NCI-H1417 (cell line): ENCODE results near the gene PPP1R13B.
"Not testable (repeated sequence)": the region's sequence is repeated elsewhere in the genome, so short reads cannot be mapped to it uniquely, and the experiment has no call there.

ENCODE experiments used
- DNase-seq, 3 experiments: peaks; one replicate each; lab custom pipeline; 2025; lab: John Stamatoyannopoulos, UW

PPP1R13B gene

GRCh38 chr14:103698380-103699260 lies 148.8 kb downstream of the PPP1R13B start:
- peak in 1 of 3 experiments; percentile 39 for DNase-seq

GRCh38 chr14:103697603-103698379 lies 149.6 kb downstream of the PPP1R13B start:
- no peak for DNase-seq

- DNase-seq, result no peak
These were observed 150.2 kb downstream of the PPP1R13B start for GRCh38 chr14:103697206-103697602.

GRCh38 chr14:103696466-103697071 lies 150.8 kb downstream of the PPP1R13B start:
- peak in 2 of 3 experiments; percentile 30 to 57 for DNase-seq

GRCh38 chr14:103696070-103696402 lies 151.3 kb downstream of the PPP1R13B start:
- peak in 1 of 3 experiments; percentile 57 for DNase-seq

- DNase-seq, result no peak
These were observed 151.9 kb downstream of the PPP1R13B start for GRCh38 chr14:103695296-103696069.

GRCh38 chr14:103694572-103695026 lies 152.8 kb downstream of the PPP1R13B start:
- no peak for DNase-seq

- DNase-seq, result no peak
These were observed 153.9 kb downstream of the PPP1R13B start for GRCh38 chr14:103693515-103693914.

- no peak for DNase-seq
These were observed 154.5 kb downstream of the PPP1R13B start for GRCh38 chr14:103692871-103693270.

GRCh38 chr14:103692159-103692558 lies 155.2 kb downstream of the PPP1R13B start:
- no peak for DNase-seq

- DNase-seq, result not testable (repeated sequence)
These were observed 155.7 kb downstream of the PPP1R13B start for GRCh38 chr14:103691655-103692054.

- no peak for DNase-seq
These were observed 157.0 kb downstream of the PPP1R13B start for GRCh38 chr14:103690332-103690731.

- DNase-seq, result no peak
These were observed 158.2 kb downstream of the PPP1R13B start for GRCh38 chr14:103688906-103689902.

GRCh38 chr14:103688441-103688840 lies 158.9 kb downstream of the PPP1R13B start:
- DNase-seq, result no peak

GRCh38 chr14:103687712-103688111 lies 159.7 kb downstream of the PPP1R13B start:
- no peak for DNase-seq

- DNase-seq, result no peak
These were observed 160.4 kb downstream of the PPP1R13B start for GRCh38 chr14:103686831-103687485.

- no peak for DNase-seq
These were observed 161.8 kb downstream of the PPP1R13B start for GRCh38 chr14:103685276-103686211.

GRCh38 chr14:103684871-103685270 lies 162.5 kb downstream of the PPP1R13B start:
- no peak for DNase-seq

- DNase-seq, result no peak
These were observed 162.9 kb downstream of the PPP1R13B start for GRCh38 chr14:103684471-103684870.
